ENCODE measurements around the gene SMCO1.
"Not testable (repeated sequence)": the region's sequence is repeated elsewhere in the genome, so short reads cannot be mapped to it uniquely, and the experiment has no call there.

SMCO1 gene, protein sequence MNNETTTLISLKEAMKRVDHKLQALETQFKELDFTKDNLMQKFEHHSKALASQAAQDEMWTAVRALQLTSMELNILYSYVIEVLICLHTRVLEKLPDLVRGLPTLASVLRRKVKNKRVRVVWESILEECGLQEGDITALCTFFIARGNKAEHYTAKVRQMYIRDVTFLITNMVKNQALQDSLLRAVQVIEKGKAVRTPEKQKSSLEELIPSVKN

GRCh38 chr3:196514913-196515621 is at the start of gene SMCO1:
TSS of gene SMCO1 (minus strand) at chr3:196515346. CDS start at chr3:196515209, 137 bp downstream.
- no peak for DNase-seq

DNA sequence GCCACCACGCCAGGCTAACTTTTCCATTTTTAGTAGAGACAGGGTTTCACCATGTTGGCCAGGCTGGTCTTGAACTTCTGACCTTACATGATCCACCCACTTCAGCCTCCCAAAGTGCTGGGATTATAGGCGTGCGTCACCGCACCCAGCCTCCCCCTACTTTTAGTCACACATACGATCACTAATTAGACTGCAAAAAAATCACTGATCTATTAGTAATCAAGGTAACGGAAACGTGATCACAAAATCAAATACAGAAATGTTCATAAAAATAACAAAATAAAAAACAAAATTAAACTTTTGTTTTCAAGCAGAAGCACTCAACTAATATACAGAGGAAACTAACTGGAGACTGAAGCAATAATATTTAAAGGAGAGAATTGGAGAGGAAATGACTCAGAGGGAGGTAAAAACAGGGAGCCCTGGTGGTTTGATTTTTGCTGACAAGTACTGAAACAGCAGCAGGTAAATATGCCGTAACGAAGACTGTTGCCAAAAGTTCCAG is 48.6 kb upstream of the SMCO1 start:
- DNase-seq = no peak

GRCh38 chr3:196559826-196560225 is 44.7 kb upstream of the SMCO1 start:
- peak; percentile 38 for DNase-seq

- no peak for DNase-seq
Measured at GRCh38 chr3:196558476-196558875, 43.3 kb upstream of the SMCO1 start.

DNA sequence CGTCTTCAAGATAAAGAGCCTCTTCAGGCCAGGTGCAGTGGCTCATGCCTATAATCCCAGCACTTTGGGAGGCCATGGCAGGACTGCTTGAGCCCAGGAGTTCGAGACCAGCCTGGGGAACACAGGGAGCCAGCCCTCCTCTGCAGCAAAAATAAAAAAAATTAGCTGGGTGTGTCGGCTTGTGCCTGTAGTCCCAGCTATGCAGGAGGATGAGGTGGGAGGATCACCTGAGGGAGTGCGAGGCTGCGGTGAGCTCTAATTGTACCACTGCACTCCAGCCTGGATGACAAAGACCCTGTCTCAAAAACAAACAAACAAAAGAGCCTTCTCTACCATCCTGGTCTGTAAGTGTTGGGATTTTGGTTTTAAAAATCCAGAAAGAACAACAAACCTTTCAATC is 42.1 kb upstream of the SMCO1 start:
- no peak for DNase-seq

GRCh38 chr3:196555295-196555694 is 40.1 kb upstream of the SMCO1 start:
- no peak for DNase-seq

DNA sequence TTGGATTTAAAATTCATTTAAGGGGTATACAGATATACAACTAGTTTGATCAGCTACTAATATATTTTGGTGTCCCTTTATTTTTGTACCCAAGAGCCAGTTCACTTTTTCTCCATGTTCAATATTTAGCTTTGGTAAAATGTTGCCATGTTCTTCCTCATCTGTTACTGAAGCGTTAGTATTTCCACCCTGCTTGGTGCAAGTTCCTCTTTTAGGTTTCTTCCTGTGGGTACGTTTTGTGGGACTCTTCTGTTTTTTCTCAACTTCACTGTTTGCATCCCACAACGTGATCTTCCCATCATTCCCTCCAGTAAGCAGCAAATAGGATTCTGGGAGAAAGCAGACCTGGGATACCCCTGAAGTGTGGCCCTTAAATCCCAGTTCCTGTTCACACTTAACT is 39.1 kb upstream of the SMCO1 start:
- no peak for DNase-seq

DNA sequence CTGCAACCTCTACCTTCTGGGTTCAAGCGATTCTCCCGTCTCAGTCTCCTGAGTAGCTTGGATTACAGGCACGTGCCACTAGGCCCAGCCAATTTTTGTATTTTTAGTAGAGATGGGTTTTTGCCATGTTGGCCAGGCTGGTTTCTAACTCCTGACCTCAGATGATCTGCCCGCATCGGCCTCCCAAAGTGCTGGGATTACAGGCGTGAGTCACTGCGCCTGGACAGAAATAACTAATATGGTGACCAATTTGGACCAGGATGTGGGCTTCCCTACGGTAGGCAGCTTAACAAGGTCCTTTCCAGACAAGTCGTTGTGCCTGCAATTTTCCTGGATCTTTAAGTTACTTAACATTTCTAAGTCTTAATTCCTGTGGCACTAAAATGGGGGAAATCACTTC is 38.4 kb upstream of the SMCO1 start:
- DNase-seq = no peak

GRCh38 chr3:196552253-196552652 is 37.1 kb upstream of the SMCO1 start:
- DNase-seq = no peak

- DNase-seq = not testable (repeated sequence)
Measured at GRCh38 chr3:196550172-196550571, 35.0 kb upstream of the SMCO1 start.

- not testable (repeated sequence) for DNase-seq
Measured at GRCh38 chr3:196549312-196549711, 34.2 kb upstream of the SMCO1 start.

GRCh38 chr3:196547067-196547466 is 31.9 kb upstream of the SMCO1 start:
- no peak for DNase-seq

GRCh38 chr3:196546537-196546936 is 31.4 kb upstream of the SMCO1 start:
- DNase-seq = no peak

DNA sequence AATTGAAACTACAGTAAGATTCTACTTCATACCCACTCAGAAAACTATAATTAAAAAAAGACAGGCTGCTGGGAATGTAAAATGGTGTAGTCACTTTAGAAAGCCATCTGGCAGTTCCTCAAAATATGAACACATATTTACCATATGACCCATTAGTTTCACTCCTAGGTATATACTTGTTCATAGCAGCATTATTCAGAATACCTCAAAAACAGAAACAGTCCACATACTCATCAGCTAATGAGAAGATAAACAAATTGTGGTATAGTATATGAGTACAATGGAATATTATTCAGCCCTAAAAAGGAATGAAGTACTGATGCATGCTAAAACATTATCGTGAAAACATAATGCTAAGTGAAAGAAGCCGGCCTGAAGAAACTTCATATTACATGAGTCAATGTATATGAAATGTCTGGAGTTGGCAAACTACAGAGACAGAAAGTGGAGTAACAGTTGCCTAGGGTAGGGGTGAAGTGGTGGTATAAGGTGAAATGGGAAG is 29.4 kb upstream of the SMCO1 start:
- no peak for DNase-seq

DNA sequence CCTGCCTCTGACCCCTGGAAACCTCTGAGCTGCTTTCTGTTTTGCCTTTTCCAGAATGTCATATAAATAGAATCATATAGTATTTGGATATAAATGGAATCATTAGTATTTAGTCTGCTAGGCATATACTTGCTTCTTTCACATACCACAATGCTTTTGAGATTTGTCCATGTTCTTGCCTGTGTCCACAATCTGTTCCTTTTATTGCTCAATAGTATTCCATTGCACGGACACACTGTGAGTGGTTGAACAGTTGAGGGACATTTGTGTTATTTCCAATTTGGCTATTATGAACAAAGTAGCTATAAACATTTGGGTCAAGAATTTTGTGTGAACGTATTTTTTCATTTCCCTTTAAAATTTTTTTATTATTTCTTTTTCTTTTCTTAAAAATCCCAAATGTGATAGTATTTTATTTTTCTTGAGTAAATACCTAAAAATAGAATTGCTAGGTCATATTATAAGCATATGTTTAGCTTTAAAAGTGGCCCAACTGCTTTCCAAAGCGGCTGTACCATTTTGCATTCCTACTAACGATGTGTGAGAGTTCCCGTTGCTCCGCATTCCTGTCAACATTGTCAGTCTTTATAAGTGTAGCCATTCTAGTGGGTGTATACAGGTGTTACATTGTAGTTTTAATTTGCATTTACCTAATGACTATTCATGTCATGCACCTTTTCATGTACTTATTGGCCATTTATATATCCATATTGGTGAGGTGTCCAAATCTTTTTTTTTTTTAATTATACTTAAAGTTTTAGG is 26.7 kb upstream of the SMCO1 start:
- DNase-seq = no peak

DNA sequence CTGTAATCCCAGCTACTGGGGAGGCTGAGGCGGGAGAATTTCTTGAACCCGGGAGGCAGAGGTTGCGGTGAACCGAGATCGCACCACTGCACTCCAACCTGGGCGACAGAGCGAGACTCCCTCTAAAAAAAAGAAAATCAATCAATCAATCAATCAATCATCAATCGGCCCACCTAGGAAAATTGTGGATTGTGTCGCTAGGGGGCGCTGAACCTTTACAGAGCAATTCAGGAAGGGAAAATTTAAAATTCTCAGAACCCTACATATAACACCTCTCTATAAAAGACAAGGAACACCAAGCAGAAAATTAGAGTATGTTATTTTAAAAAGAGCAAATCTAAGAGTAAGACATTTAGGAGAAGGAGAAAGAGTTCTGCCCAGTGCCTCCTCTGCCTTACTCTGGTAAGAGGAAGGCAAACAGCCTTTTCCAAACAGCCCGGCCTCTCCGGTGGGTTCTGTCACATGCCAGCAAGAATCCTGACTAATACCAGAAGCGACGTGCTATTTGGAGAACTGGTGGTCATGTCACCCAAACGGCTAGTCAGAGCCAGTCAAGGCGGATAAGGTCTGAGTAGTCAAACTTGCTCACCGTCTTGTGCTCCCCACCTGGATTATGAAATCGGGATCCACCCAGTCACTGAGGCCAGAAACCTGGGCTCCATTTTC is 22.3 kb upstream of the SMCO1 start:
- DNase-seq = peak; percentile 11

DNA sequence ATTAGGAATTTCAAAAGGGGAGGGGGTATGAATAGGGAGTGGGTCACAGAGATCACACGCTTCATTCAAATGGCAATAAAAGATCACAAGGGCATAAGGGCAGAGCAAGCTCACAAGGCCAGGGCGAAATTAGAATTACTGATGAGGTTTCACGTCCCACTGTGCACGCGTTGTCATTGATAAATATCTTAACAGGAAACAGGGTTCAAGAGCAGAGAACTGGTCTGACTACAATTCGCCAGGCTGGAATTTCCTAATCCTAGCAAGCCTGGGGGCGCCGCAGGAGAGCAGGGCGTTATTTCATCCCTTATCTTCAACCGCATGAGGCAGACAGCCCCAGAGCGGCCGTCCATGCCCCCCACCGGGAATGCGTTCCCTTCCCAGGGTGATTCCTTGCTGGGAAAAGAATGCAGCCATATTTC is 18.1 kb upstream of the SMCO1 start:
- DNase-seq = peak; percentile 11

GRCh38 chr3:196531418-196531817 is 16.3 kb upstream of the SMCO1 start:
- no peak for DNase-seq

GRCh38 chr3:196528639-196529233 is 13.6 kb upstream of the SMCO1 start:
- DNase-seq = peak; percentile 72

GRCh38 chr3:196525141-196525540 is 10.0 kb upstream of the SMCO1 start:
- no peak for DNase-seq

DNA sequence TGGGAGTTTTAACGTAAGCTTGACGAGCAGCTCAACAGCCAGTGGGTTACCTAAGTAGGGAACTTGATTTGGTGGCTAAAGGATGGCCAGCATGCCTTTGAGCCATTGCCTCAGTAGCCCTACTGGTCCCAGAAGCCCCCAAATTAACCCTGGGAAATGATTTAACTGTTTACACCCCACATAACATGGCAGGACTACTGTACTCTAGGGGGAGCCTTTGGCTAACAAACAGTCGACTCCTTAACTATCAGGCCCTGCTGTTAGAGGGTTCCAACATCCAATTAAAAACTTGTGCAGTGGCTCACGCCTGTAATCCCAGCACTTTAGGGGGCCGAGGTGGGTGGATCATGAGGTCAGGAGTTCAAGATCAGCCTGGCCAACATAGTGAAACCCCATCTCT is 9.4 kb upstream of the SMCO1 start:
- DNase-seq = no peak

DNA sequence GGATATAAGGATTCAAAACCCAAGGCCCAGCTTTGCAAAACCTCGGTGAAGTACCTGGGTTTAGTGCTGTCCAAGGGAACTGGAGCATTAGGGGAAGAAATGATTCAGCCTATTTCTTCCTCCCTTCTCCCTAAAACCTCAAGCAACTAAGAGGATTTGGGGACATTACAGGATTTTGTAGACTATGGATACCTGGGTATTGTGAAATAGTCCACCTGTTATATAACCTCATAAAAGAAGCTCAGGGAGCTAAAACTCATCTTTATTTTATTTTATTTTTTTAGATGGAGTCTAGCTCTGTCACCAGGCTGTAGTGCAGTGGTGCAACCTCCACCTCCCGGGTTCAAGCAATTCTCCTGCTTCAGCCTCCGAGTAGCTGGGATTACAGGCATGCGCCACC is 8.7 kb upstream of the SMCO1 start:
- DNase-seq = no peak

GRCh38 chr3:196521291-196521690 is 6.1 kb upstream of the SMCO1 start:
- not testable (repeated sequence) for DNase-seq
